GM12878 (cell line): Measurements from ENCODE around the gene ZNF726. TPM values are rescaled to one million over a fixed set of nuclear protein-coding genes. Genes with fewer than 3 reads are reported as not detected.

Experiments used
- ATF2 ChIP-seq: IDR thresholded peaks from 2 replicates; pipeline ENCODE4 v1.6.1; 2012; ENCODE audit warnings: low read length, inconsistent platforms
- CHD1 ChIP-seq: IDR thresholded peaks from 2 replicates; pipeline ENCODE4 v1.6.1; 2012; ENCODE audit warnings: low read depth, low read length, improper control_type of control experiment
- CREB1 ChIP-seq: IDR thresholded peaks from 2 replicates; pipeline ENCODE4 v1.6.1; 2012; ENCODE audit warnings: low read depth, mild to moderate bottlenecking, inconsistent platforms
- HDAC6 ChIP-seq: fragments of 200-600 bp; sonication (generic); IDR thresholded peaks from one replicate; pipeline ENCODE4 v1.8.0; 2017; ENCODE audit warnings: antibody characterized with exemption; ENCODE audit not compliant: unreplicated experiment
- IRF5 ChIP-seq: fragments of 450-650 bp; IDR thresholded peaks from 2 replicates; pipeline ENCODE4 v1.6.1; 2017; ENCODE audit warnings: borderline replicate concordance
- MXI1 ChIP-seq: fragments of 150-350 bp; IDR thresholded peaks from 2 replicates; pipeline ENCODE4 v1.6.1; 2011; ENCODE audit warnings: low read depth, mild to moderate bottlenecking, inconsistent platforms, low read length, improper control_type of control experiment
- MYC ChIP-seq: IDR thresholded peaks from 2 replicates; pipeline ENCODE4 v1.6.1; 2011; ENCODE audit warnings: mild to moderate bottlenecking, low read length, moderate library complexity, inconsistent platforms; ENCODE audit not compliant: insufficient read depth, insufficient replicate concordance, insufficient read length, severe bottlenecking
- NFXL1 ChIP-seq: fragments of 450-650 bp; IDR thresholded peaks from 2 replicates; pipeline ENCODE4 v1.6.1; 2017; ENCODE audit warnings: antibody characterized with exemption, mild to moderate bottlenecking, borderline replicate concordance
- NR2C2 ChIP-seq: IDR thresholded peaks from 2 replicates; pipeline ENCODE4 v1.6.1; 2011; ENCODE audit warnings: borderline replicate concordance, low read depth; ENCODE audit not compliant: control insufficient read depth, insufficient read length
- PAX8 ChIP-seq: fragments of 450-650 bp; IDR thresholded peaks from 2 replicates; pipeline ENCODE4 v1.6.1; 2017; ENCODE audit warnings: mild to moderate bottlenecking, moderate library complexity
- POLR2A ChIP-seq: IDR thresholded peaks from 2 replicates; pipeline ENCODE4 v1.6.1; 2011; ENCODE audit warnings: low read depth, mild to moderate bottlenecking, low read length
- SMC3 ChIP-seq: IDR thresholded peaks from 2 replicates; pipeline ENCODE4 v1.6.1; 2011; ENCODE audit warnings: low read length, improper control_type of control experiment, borderline replicate concordance
- SRF ChIP-seq, 2 experiments: IDR thresholded peaks; 2 replicates each; pipeline ENCODE4 v1.6.1; 2011; ENCODE audit warnings: low read depth in 2 of 2, low read length in 2 of 2, mild to moderate bottlenecking in 1 of 2, moderate library complexity in 1 of 2
- TCF12 ChIP-seq: IDR thresholded peaks from 2 replicates; pipeline ENCODE4 v1.6.1; 2011; ENCODE audit warnings: low read depth, mild to moderate bottlenecking, low read length
- ZBED1 ChIP-seq: IDR thresholded peaks from 2 replicates; pipeline ENCODE4 v1.6.1; 2016; ENCODE audit warnings: borderline replicate concordance
- polyA plus RNA-seq, 11 experiments: library from polyadenylated mRNA; depleted of rRNA in 4 of 11; unstranded in 6 of 11; stranded (reverse) in 5 of 11; fragments of >200 nt; fragmentation: Nextera tagmentation in 4 of 11; fragmentation: Illumina TruSeq in 1 of 11; extraction: Ambion mirVana in 4 of 11; extraction: Trizol in 1 of 11; gene quantifications; 1 replicate in 1 of 11; 2 replicates in 10 of 11; pipeline versions ENCODE4 v1.2.1 to v1.2.3, GENCODE V29; 2011 to 2016; ENCODE audit warnings: inconsistent platforms in 2 of 11, missing spikeins in 2 of 11, low read depth in 1 of 11
- total RNA-seq, 4 experiments: library from RNA; depleted of rRNA in 3 of 4; stranded (reverse); fragments of >200 nt in 3 of 4; fragmentation: Illumina TruSeq in 1 of 4; extraction: Trizol in 1 of 4; gene quantifications; 2 replicates each; pipeline versions ENCODE4 v1.2.1 to v1.2.3, GENCODE V29; 2013 to 2021
- TF ChIP-seq, protein P1 (sequence below): IDR thresholded peaks from 2 replicates; pipeline ENCODE4 v1.6.1; 2012; ENCODE audit warnings: improper control_type of control experiment, low read depth, low read length; ENCODE audit not compliant: insufficient replicate concordance
- TF ChIP-seq, protein P2 (sequence below): fragments of 450-650 bp; conservative IDR thresholded peaks from 2 replicates; pipeline ENCODE4 v1.6.1; 2017; ENCODE audit warnings: mild to moderate bottlenecking, moderate library complexity

The ZNF726 gene
- total and polyA plus RNA-seq, 10 of the 15 experiments (the other 5 are each of a cell fraction or from before 2014, with no cell fraction given): 0.69 to 2.3 (median 1.5) TPM

DNA sequence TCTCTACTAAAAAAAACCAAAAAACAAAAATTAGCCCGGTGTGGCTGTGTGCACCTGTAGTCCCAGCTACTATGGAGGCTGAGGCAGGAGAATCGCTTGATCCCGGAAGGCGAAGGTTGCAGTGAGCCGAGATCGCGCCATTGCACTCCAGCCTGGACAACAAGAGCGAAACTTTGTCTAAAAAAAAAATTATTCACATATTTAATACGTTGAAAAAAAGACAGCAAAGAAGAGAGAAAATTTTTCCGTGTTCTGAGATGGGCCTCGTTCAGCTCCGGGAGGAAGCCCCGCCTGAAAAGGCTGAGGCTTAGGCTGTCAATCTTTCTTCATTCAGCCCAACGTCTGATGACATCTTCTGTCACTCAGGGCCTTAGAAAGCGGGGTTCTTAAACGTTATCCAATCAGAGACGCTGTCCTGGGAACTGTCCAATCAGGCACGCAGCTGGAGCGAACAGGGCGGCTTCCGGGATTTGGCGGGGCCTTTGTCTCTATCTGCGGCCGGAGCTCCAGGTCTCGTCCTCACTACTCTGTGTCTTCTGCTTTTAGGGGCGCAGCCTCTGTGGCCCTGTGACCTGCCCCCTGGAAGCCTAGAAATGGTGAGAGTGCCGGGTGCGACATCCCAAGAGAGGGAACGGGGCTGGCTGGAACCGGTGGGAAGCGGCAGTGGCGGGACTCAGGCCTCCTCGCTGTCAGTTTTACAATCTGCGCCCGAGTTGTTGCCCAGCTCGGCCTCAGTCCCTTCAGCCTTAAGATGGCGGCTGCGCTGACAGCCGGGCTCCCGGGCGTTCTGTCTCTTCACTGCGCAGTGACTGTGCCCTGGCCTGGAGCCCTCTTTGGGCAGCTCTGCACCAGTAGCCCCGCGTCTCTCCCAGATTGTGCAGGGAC is at the start of gene ZNF726 (continued):
- TF ChIP-seq, protein P1, sequence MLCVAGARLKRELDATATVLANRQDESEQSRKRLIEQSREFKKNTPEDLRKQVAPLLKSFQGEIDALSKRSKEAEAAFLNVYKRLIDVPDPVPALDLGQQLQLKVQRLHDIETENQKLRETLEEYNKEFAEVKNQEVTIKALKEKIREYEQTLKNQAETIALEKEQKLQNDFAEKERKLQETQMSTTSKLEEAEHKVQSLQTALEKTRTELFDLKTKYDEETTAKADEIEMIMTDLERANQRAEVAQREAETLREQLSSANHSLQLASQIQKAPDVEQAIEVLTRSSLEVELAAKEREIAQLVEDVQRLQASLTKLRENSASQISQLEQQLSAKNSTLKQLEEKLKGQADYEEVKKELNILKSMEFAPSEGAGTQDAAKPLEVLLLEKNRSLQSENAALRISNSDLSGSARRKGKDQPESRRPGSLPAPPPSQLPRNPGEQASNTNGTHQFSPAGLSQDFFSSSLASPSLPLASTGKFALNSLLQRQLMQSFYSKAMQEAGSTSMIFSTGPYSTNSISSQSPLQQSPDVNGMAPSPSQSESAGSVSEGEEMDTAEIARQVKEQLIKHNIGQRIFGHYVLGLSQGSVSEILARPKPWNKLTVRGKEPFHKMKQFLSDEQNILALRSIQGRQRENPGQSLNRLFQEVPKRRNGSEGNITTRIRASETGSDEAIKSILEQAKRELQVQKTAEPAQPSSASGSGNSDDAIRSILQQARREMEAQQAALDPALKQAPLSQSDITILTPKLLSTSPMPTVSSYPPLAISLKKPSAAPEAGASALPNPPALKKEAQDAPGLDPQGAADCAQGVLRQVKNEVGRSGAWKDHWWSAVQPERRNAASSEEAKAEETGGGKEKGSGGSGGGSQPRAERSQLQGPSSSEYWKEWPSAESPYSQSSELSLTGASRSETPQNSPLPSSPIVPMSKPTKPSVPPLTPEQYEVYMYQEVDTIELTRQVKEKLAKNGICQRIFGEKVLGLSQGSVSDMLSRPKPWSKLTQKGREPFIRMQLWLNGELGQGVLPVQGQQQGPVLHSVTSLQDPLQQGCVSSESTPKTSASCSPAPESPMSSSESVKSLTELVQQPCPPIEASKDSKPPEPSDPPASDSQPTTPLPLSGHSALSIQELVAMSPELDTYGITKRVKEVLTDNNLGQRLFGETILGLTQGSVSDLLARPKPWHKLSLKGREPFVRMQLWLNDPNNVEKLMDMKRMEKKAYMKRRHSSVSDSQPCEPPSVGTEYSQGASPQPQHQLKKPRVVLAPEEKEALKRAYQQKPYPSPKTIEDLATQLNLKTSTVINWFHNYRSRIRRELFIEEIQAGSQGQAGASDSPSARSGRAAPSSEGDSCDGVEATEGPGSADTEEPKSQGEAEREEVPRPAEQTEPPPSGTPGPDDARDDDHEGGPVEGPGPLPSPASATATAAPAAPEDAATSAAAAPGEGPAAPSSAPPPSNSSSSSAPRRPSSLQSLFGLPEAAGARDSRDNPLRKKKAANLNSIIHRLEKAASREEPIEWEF: no peak
- TF ChIP-seq NR2C2 (no peak), ZBED1 (no peak), CHD1 (no peak), HDAC6 (no peak), MYC (no peak), PAX8 (no peak), SRF (IDR thresholded peaks at IDR 0.05; ENCODE audit: low read depth in 2 of 2, low read length in 2 of 2) (no peak), NFXL1 (no peak), IRF5 (no peak), POLR2A (peak; percentile 51), TCF12 (no peak), SMC3 (no peak), ATF2 (no peak), MXI1 (no peak), CREB1 (0 out of 2 replicates have a peak, but pooled peaks have one; percentile 12)
- TF ChIP-seq, protein P2, sequence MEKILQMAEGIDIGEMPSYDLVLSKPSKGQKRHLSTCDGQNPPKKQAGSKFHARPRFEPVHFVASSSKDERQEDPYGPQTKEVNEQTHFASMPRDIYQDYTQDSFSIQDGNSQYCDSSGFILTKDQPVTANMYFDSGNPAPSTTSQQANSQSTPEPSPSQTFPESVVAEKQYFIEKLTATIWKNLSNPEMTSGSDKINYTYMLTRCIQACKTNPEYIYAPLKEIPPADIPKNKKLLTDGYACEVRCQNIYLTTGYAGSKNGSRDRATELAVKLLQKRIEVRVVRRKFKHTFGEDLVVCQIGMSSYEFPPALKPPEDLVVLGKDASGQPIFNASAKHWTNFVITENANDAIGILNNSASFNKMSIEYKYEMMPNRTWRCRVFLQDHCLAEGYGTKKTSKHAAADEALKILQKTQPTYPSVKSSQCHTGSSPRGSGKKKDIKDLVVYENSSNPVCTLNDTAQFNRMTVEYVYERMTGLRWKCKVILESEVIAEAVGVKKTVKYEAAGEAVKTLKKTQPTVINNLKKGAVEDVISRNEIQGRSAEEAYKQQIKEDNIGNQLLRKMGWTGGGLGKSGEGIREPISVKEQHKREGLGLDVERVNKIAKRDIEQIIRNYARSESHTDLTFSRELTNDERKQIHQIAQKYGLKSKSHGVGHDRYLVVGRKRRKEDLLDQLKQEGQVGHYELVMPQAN: peak; percentile 83
